ENCODE results near the gene CD226. TPM values are rescaled to one million over a fixed set of nuclear protein-coding genes. Genes with fewer than 3 reads are reported as not detected.
"Not testable (repeated sequence)": the region's sequence is repeated elsewhere in the genome, so short reads cannot be mapped to it uniquely, and the experiment has no call there.

Gene CD226
- total RNA-seq, 2 experiments from 2014 or later, result 47.6 to 52.2 TPM

DNA sequence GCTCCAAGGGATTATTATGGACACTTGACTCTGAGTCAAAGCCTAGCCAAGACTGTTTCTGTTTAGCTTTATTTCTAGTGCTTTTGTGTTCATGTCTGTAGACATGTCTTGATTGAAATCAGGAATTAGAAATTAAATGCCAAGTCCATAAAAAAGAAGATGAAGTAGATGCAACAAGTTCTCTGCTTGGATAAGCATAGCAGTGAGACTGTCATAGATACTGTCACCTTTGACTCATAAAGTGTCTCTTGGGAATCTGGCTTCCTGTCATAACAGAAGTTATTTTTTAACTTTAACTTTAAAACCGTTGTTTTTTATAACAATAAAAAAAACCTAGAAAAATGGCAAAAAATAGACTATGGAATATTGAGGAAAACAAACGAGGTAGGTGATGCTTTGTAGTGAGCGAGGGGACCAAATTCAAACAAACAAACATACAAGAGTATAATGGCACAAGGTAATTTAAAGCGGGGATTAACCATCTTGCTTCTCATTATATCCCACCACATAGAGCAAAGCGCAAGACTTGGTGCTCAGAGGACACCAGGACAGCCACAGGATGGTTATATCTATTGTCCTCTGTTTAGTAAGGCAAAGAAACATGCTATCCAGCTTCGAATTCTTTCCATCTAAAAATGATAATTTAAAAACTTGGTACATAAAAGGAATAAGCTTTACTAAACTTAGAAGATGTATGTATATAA lies 64.6 kb downstream of the CD226 start:
- POLR2A ChIA-PET, result no interaction called here
- Mint-ChIP-seq H3K27me3 (ENCODE audit: low read depth) (no peaks in the 10 kb centered on the region), H3K27ac (no peak overlapping the region), H3K4me3 (no peak overlapping the region), H3K36me3 (ENCODE audit: low read depth) (peaks cover 54% of the 10 kb centered on the region), H3K4me1 (ENCODE audit: low read depth) (peaks cover 41% of the 10 kb centered on the region), H3K9me3 (ENCODE audit: insufficient read depth) (peaks cover 13% of the 10 kb centered on the region)
- CTCF ChIA-PET, result no interaction called here
- DNase-seq (no peak), ATAC-seq (no peak)

DNA sequence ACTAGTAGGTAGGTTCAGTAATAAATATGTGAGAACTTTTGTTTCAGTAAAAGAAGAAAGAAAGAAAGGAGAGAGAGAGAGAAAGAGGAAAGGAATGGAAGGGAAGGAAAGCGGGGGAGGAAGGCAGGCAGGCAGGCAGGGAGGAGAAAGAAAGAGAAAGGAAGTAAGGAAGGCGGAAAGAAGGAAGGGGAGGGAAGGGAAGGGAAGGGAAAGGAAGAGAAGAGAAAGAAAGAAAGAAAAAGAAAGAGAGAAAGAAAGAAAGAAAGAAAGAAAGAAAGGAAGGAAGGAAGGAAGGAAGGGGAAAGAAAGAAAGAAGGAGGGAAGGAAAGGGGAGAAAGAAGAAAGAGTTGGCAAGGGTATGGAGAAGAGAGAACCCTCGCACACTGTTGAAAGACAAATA lies 67.6 kb downstream of the CD226 start:
- H3K27ac Mint-ChIP-seq, result no peak overlapping the region
- ATAC-seq (no peak), DNase-seq (no peak)
- peaks cover 21% of the 10 kb centered on the region for H3K4me1 Mint-ChIP-seq (ENCODE audit: low read depth)
- peaks cover 58% of the 10 kb centered on the region for H3K36me3 Mint-ChIP-seq (ENCODE audit: low read depth)
- ChIA-PET CTCF (no interaction called here), POLR2A (no interaction called here)
- H3K27me3 Mint-ChIP-seq (ENCODE audit: low read depth), result no peaks in the 10 kb centered on the region
- no peak overlapping the region for H3K4me3 Mint-ChIP-seq
- peaks cover 13% of the 10 kb centered on the region for H3K9me3 Mint-ChIP-seq (ENCODE audit: insufficient read depth)

DNA sequence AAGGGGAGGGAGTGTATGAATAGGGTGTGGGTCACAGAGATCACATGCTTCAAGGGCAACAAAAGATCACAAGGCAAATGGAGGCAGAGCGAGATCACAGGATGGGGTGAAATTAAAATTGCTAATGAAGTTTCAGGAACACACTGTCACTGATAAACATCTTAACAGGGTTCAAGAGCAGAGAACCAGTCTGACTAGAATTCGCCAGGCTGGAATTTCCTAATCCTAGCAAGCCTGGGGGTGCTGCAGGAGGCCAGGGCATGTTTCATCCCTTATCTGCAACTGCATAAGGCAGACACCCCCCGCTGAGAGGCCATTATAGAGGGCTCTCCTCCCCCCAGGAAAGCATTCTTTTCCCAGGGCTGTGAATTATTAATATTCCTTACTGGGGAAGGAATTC lies 68.6 kb downstream of the CD226 start:
- peaks cover 13% of the 10 kb centered on the region for H3K9me3 Mint-ChIP-seq (ENCODE audit: insufficient read depth)
- H3K27me3 Mint-ChIP-seq (ENCODE audit: low read depth); H3K4me3 Mint-ChIP-seq; DNase-seq; H3K27ac Mint-ChIP-seq; ATAC-seq; CTCF ChIA-PET; POLR2A ChIA-PET: not testable (repeated sequence)
- H3K36me3 Mint-ChIP-seq (ENCODE audit: low read depth), result peaks cover 56% of the 10 kb centered on the region
- peaks cover 13% of the 10 kb centered on the region for H3K4me1 Mint-ChIP-seq (ENCODE audit: low read depth)

DNA sequence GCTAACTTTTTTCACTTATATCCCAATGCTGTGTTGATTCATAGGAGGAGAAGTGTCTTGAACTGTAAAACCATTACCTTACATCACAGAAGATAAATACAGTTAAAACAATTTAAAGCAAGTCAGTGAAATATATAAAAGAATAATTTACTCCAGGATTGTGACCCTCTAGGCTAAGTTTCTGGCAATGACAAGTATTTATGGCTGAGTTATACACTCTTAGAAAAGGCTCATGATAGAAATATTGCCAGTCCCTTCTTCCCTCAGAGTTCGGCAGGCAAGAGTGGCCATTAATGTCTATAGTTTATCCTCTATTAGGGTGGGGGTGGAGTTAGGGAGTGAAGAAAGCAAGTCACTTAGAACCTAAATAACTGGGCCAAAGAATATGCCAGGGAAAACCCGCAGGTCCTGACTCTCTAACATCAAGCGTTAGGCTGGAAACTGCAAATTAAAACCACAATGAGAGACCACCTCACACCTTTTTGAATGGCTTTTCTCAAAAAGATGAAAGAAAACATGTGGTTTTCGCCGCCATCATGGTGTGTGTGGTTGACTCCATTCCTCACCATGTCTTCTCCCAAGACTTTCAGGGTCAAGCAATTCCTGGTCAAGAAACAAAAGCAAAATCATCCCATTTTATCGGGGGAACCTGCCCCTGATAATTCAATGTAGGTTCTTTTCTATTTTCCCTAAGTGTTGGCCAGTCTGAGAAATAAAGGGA lies 69.3 kb downstream of the CD226 start:
- CTCF ChIA-PET, result no interaction called here
- ATAC-seq, result no peak
- POLR2A ChIA-PET, result no interaction called here
- DNase-seq, result no peak
- Mint-ChIP-seq H3K4me3 (no peak overlapping the region), H3K9me3 (ENCODE audit: insufficient read depth) (peaks cover 13% of the 10 kb centered on the region), H3K27me3 (ENCODE audit: low read depth) (no peaks in the 10 kb centered on the region), H3K4me1 (ENCODE audit: low read depth) (peaks cover 10% of the 10 kb centered on the region), H3K36me3 (ENCODE audit: low read depth) (peaks cover 56% of the 10 kb centered on the region), H3K27ac (no peak overlapping the region)

DNA sequence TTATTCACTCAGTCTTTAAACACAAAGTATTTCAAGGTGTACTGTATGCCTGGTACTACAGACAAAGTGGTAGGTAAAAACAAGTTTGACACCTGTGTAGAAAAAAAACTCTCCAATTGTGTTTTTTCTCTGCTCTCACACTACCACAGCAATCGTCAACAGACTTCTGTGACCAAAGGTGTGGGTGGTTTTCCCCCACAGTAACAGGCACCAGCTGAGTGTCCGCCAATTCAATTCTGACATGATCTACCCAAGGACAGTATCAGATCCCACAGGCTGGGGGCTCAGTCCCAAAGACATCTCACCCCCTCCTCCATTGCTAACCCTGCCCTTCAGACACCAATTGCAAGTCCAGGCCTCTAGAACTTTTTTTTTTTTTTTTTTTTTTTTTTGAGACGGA lies 71.2 kb downstream of the CD226 start:
- Mint-ChIP-seq H3K4me1 (ENCODE audit: low read depth) (peaks cover 4% of the 10 kb centered on the region), H3K27ac (no peak overlapping the region), H3K9me3 (ENCODE audit: insufficient read depth) (peaks cover 13% of the 10 kb centered on the region), H3K4me3 (no peak overlapping the region), H3K36me3 (ENCODE audit: low read depth) (peaks cover 62% of the 10 kb centered on the region), H3K27me3 (ENCODE audit: low read depth) (no peaks in the 10 kb centered on the region)
- ATAC-seq (no peak), DNase-seq (no peak)
- CTCF ChIA-PET, result no interaction called here
- POLR2A ChIA-PET, result interaction anchor here (0.7 kb wide), 1 partner anchor 129 kb away, joined by 3 read pairs; no protein-coding TSS in a partner anchor

DNA sequence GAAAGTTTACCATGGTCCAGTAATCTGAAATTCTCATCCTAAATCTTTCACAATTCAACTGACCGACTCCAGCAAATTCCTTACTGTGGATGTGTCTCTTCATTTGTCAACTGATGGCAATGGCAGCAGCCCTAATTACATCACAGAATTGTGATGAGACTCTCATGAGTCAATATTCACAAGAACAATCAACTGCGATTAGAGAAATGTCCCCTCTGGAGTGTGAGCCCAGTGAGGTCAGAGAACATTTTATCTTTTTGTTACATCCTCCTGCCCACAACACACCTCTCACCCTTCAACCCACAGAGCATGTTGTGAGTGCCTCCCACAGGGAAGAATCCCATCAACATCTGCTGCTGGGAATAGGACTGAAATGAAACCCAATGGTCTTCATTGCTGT lies 73.6 kb downstream of the CD226 start:
- Mint-ChIP-seq H3K27me3 (ENCODE audit: low read depth) (no peaks in the 10 kb centered on the region), H3K4me1 (ENCODE audit: low read depth) (peaks cover 2% of the 10 kb centered on the region), H3K36me3 (ENCODE audit: low read depth) (peaks cover 60% of the 10 kb centered on the region), H3K27ac (no peak overlapping the region), H3K9me3 (ENCODE audit: insufficient read depth) (peaks cover 5% of the 10 kb centered on the region), H3K4me3 (no peak overlapping the region)
- DNase-seq (no peak), ATAC-seq (no peak)
- CTCF ChIA-PET, result no interaction called here
- POLR2A ChIA-PET, result no interaction called here

DNA sequence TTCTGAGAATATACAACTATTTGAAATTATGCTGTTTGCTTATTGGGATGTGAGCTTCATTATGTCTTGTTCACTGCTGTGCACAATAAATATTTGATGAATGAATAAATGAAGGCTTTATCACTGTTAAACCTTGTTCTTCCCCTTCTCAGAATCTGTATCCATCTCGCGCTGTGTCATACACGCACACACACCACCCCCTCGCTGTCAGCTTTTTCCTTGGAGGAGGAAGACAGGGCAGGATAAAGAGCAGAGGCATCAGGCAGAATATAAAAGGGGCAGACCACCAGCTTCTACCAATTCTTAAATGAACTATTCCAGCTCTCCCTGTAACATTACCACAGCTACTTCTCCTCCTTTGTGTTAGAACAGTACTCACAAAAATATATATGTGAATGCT lies 75.0 kb downstream of the CD226 start:
- H3K36me3 Mint-ChIP-seq (ENCODE audit: low read depth), result peaks cover 51% of the 10 kb centered on the region
- ATAC-seq (no peak), DNase-seq (no peak)
- no peaks in the 10 kb centered on the region for H3K27me3 Mint-ChIP-seq (ENCODE audit: low read depth)
- peak overlapping the region; percentile 6 for H3K27ac Mint-ChIP-seq
- ChIA-PET CTCF (no interaction called here), POLR2A (no interaction called here)
- no peaks in the 10 kb centered on the region for H3K9me3 Mint-ChIP-seq (ENCODE audit: insufficient read depth)
- H3K4me3 Mint-ChIP-seq, result no peak overlapping the region
- peaks cover 2% of the 10 kb centered on the region for H3K4me1 Mint-ChIP-seq (ENCODE audit: low read depth)

DNA sequence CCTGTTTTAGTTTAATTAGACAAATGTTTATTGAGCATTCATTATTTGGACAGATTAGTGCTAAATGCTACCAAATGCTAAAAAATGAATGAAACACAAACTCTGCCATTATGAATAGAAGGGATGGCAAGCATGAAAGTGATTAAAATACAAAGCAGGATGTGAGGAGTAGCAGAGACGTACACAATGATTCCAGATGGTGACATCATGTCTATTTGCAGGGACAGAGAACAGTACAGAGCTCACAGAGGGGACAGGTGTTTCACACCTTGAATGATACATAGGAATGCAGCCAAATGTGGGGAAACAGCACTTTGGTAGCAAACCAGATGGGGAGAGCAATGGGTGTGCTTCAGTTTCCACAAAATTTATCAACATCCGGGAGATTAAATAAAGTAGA lies 76.3 kb downstream of the CD226 start:
- Mint-ChIP-seq H3K36me3 (ENCODE audit: low read depth) (peaks cover 47% of the 10 kb centered on the region), H3K27me3 (ENCODE audit: low read depth) (no peaks in the 10 kb centered on the region), H3K4me1 (ENCODE audit: low read depth) (peaks cover 2% of the 10 kb centered on the region), H3K4me3 (no peak overlapping the region), H3K27ac (no peak overlapping the region), H3K9me3 (ENCODE audit: insufficient read depth) (no peaks in the 10 kb centered on the region)
- ChIA-PET CTCF (no interaction called here), POLR2A (no interaction called here)
- ATAC-seq, result no peak
- no peak for DNase-seq

DNA sequence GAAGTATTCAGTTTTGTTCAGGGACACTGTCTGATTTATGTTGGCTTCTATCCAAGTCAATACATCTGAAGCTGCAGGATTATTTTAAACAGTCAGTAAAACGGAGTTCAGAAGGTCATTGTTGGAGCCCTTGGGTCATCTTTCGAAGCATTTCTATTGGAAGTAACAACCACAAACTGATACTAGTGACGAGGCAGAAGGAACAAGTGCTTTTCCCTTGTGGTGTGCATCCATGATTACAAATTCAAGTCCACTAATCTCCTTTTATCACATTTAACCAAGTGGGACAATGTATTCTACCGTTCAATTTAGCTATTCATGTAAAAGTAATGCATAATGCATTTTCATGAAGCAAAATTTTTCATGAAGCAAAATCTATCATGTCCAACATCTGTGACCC lies 76.9 kb downstream of the CD226 start:
- H3K27me3 Mint-ChIP-seq (ENCODE audit: low read depth), result no peaks in the 10 kb centered on the region

DNA sequence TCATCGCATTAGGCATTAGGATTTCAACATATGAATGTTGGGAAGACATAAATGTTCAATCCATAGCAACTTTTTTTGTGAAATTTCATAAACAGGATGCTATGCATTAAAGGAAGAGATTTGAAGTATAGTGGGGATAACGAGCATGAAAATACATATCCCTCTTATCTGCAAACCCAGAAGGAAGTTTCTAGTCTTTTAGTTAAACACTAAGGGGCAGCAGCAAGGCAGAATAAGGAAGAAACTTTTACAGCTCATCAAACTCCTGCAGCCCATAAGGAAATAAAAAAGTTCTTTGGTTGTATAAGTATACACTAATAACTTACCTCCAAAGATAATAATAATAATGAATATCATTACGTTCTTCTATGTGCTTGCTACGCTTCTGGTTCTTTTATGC lies 81.5 kb downstream of the CD226 start:
- peaks cover 61% of the 10 kb centered on the region for H3K36me3 Mint-ChIP-seq (ENCODE audit: low read depth)
- no peaks in the 10 kb centered on the region for H3K4me1 Mint-ChIP-seq (ENCODE audit: low read depth)
- ATAC-seq, result no peak
- no peak overlapping the region for H3K4me3 Mint-ChIP-seq
- DNase-seq, result no peak
- H3K9me3 Mint-ChIP-seq (ENCODE audit: insufficient read depth), result no peaks in the 10 kb centered on the region
- ChIA-PET CTCF (no interaction called here), POLR2A (no interaction called here)
- H3K27ac Mint-ChIP-seq, result no peak overlapping the region
- no peaks in the 10 kb centered on the region for H3K27me3 Mint-ChIP-seq (ENCODE audit: low read depth)

More for the DNA sequence above, 76.9 kb downstream of the CD226 start:
- Mint-ChIP-seq H3K4me3 (no peak overlapping the region), H3K27ac (no peak overlapping the region), H3K9me3 (ENCODE audit: insufficient read depth) (no peaks in the 10 kb centered on the region), H3K36me3 (ENCODE audit: low read depth) (peaks cover 49% of the 10 kb centered on the region), H3K4me1 (ENCODE audit: low read depth) (peaks cover 2% of the 10 kb centered on the region)
- POLR2A ChIA-PET, result no interaction called here
- CTCF ChIA-PET, result no interaction called here
- DNase-seq (no peak), ATAC-seq (no peak)

DNA sequence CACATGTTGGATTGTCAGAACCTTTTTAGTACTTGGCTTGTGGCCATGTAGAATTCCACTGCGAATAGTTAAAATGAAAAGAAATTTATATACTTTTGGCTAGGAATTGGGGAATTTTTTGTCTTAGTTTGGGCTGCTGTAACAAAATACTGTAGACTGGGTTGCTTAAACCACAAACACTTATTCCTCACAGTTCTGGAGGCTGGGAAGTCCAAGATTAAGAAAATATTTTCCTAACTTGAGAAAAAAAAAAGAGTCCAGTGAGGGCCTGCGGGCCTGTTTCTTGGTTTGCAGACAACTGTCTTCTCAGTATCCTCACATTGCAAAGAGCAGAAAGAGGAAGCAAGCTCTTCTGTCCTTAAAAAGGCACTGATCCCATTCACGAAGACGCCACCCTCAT lies 81.9 kb downstream of the CD226 start:
- Mint-ChIP-seq H3K36me3 (ENCODE audit: low read depth) (peaks cover 57% of the 10 kb centered on the region), H3K27ac (no peak overlapping the region), H3K4me3 (no peak overlapping the region), H3K27me3 (ENCODE audit: low read depth) (no peaks in the 10 kb centered on the region), H3K9me3 (ENCODE audit: insufficient read depth) (no peaks in the 10 kb centered on the region), H3K4me1 (ENCODE audit: low read depth) (no peaks in the 10 kb centered on the region)
- CTCF ChIA-PET, result no interaction called here
- POLR2A ChIA-PET, result no interaction called here
- ATAC-seq (no peak), DNase-seq (no peak)

DNA sequence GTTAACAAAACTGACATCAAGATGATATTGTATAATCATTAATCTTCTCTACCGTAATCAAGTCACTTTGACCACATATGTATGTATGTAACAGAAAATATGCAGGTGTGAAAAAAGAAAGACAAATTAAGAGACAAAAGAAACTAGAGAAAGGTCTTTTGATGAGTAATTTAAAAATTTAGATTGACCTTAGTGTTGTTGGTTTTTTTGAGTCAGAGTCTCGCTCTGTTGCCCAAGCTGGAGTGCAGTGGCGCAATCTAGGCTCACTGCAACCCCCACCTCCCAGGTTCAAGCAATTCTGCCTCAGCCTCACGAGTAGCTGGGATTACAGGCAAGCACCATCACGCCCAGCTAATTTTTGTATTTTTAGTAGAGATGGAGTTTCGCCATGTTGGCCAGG lies 82.9 kb downstream of the CD226 start:
- POLR2A ChIA-PET; H3K27ac Mint-ChIP-seq; ATAC-seq; DNase-seq; H3K4me1 Mint-ChIP-seq (ENCODE audit: low read depth); H3K4me3 Mint-ChIP-seq; H3K27me3 Mint-ChIP-seq (ENCODE audit: low read depth); H3K9me3 Mint-ChIP-seq (ENCODE audit: insufficient read depth): not testable (repeated sequence)
- CTCF ChIA-PET, result interaction anchor here (0.6 to 1.0 kb wide), 2 partner anchors 10 to 209 kb away, joined by 3 read pairs; no protein-coding TSS in a partner anchor
- H3K36me3 Mint-ChIP-seq (ENCODE audit: low read depth), result peaks cover 58% of the 10 kb centered on the region
